ENCODE measurements around the gene GYS1. TPM values are rescaled to one million over a fixed set of nuclear protein-coding genes. Genes with fewer than 3 reads are reported as not detected.

The GYS1 gene
- polyA plus RNA-seq, 1 donor from 2014 or later = 12.9 TPM

DNA sequence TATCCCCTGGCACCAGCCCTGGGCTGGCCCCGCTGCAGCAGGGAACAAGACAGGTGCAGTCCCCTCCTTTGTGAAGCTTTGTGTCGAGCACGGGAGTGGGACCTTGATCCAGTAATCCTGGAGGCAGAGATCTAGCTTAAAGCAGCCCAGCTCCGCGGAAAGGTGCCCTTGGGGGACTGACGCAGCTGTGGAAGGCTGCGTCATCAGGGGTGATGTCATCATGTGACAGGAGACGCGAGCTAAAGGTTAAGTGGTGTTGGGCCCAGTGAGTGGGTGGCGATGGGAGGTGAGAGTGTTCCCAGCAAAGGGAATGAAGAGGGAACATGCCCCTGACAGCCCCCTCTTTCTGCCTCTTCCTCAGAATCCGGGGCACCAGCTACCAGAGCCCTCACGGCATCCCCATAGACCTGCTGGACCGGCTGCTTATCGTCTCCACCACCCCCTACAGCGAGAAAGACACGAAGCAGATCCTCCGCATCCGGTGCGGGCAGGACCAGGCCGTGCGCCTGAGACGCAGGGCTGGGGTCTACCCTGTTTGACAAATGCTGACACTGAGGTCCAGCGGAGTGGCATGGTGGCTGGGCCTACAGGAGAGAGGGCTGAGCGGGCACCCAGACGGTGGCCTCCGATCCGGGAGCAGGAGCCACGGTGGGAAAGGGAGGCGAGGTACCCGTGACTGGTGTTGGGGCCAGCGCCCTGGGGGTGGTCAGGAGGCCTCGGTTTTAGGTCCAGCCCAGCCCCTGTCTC is 21.2 kb upstream of the GYS1 start:
- H3K27me3 ChIP-seq (ENCODE audit: insufficient read depth, low read depth, low read length) = peaks cover 13% of the 10 kb centered on the region
- H3K9me3 ChIP-seq (ENCODE audit: low read length) = no peaks in the 10 kb centered on the region
- H2AFZ ChIP-seq (ENCODE audit: low read depth, low read length) = no peak overlapping the region
- H3K27ac ChIP-seq (ENCODE audit: low read length) = no peak overlapping the region
- no peak overlapping the region for H3K4me2 ChIP-seq (ENCODE audit: low read length)
- H3K9ac ChIP-seq (ENCODE audit: low read length) = no peak overlapping the region
- no peaks in the 10 kb centered on the region for H3K9me2 ChIP-seq (ENCODE audit: insufficient read depth, low read length)
- no peaks in the 10 kb centered on the region for H4K20me1 ChIP-seq (ENCODE audit: insufficient read depth)
- no peaks in the 10 kb centered on the region for H3K79me2 ChIP-seq (replicated peaks; ENCODE audit: insufficient read depth, low read length)
- no peaks in the 10 kb centered on the region for H3K36me3 ChIP-seq (ENCODE audit: insufficient read depth, low read length)
- H3K4me3 ChIP-seq (ENCODE audit: low read length) = no peak overlapping the region
- TF ChIP-seq EP300 (conservative IDR thresholded peaks at IDR 0.05; ENCODE audit: poor library complexity, severe bottlenecking) (no peak), RAD21 (conservative IDR thresholded peaks at IDR 0.05) (no peak), MXI1 (conservative IDR thresholded peaks at IDR 0.05; ENCODE audit: poor library complexity, severe bottlenecking) (no peak), POLR2AphosphoS5 (IDR thresholded peaks at IDR 0.05) (no peak), EZH2 (IDR thresholded peaks at IDR 0.05; ENCODE audit: borderline replicate concordance, insufficient read depth, low read length, poor library complexity, severe bottlenecking) (no peak), SMC3 (conservative IDR thresholded peaks at IDR 0.05; ENCODE audit: poor library complexity) (no peak), TAF1 (IDR thresholded peaks at IDR 0.05; ENCODE audit: low read depth) (no peak)
- TF ChIP-seq, protein P1, sequence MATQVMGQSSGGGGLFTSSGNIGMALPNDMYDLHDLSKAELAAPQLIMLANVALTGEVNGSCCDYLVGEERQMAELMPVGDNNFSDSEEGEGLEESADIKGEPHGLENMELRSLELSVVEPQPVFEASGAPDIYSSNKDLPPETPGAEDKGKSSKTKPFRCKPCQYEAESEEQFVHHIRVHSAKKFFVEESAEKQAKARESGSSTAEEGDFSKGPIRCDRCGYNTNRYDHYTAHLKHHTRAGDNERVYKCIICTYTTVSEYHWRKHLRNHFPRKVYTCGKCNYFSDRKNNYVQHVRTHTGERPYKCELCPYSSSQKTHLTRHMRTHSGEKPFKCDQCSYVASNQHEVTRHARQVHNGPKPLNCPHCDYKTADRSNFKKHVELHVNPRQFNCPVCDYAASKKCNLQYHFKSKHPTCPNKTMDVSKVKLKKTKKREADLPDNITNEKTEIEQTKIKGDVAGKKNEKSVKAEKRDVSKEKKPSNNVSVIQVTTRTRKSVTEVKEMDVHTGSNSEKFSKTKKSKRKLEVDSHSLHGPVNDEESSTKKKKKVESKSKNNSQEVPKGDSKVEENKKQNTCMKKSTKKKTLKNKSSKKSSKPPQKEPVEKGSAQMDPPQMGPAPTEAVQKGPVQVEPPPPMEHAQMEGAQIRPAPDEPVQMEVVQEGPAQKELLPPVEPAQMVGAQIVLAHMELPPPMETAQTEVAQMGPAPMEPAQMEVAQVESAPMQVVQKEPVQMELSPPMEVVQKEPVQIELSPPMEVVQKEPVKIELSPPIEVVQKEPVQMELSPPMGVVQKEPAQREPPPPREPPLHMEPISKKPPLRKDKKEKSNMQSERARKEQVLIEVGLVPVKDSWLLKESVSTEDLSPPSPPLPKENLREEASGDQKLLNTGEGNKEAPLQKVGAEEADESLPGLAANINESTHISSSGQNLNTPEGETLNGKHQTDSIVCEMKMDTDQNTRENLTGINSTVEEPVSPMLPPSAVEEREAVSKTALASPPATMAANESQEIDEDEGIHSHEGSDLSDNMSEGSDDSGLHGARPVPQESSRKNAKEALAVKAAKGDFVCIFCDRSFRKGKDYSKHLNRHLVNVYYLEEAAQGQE (IDR thresholded peaks at IDR 0.05; ENCODE audit: borderline replicate concordance) = no peak
- TF ChIP-seq, protein P2, sequence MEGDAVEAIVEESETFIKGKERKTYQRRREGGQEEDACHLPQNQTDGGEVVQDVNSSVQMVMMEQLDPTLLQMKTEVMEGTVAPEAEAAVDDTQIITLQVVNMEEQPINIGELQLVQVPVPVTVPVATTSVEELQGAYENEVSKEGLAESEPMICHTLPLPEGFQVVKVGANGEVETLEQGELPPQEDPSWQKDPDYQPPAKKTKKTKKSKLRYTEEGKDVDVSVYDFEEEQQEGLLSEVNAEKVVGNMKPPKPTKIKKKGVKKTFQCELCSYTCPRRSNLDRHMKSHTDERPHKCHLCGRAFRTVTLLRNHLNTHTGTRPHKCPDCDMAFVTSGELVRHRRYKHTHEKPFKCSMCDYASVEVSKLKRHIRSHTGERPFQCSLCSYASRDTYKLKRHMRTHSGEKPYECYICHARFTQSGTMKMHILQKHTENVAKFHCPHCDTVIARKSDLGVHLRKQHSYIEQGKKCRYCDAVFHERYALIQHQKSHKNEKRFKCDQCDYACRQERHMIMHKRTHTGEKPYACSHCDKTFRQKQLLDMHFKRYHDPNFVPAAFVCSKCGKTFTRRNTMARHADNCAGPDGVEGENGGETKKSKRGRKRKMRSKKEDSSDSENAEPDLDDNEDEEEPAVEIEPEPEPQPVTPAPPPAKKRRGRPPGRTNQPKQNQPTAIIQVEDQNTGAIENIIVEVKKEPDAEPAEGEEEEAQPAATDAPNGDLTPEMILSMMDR (IDR thresholded peaks at IDR 0.05; ENCODE audit: poor library complexity, severe bottlenecking) = no peak
- H3F3A ChIP-seq (ENCODE audit: insufficient read depth, low read length, poor library complexity, severe bottlenecking) = no peaks in the 10 kb centered on the region

DNA sequence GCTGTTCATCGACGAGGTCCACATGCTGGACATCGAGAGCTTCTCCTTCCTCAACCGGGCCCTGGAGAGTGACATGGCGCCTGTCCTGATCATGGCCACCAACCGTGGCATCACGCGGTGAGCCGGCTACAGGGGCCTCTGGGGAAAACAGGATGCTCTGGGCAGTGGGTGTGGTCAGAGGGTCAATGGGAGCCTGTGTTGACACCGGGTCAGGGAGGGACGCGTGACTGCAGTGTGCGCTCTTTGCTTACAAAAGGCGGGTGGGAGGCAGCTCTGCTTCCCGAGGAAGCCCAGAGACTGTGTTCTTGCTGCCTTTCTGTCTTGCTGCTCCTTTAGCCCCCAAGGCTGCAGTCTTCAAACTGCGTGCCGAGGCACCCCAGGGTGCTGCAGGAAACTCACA is 18.1 kb upstream of the GYS1 start:
- Histone ChIP-seq H2AFZ (ENCODE audit: low read depth, low read length) (no peak overlapping the region), H3K9ac (ENCODE audit: low read length) (no peak overlapping the region), H3K4me2 (ENCODE audit: low read length) (no peak overlapping the region), H3K9me3 (ENCODE audit: low read length) (no peaks in the 10 kb centered on the region), H3F3A (ENCODE audit: insufficient read depth, low read length, poor library complexity, severe bottlenecking) (no peaks in the 10 kb centered on the region), H3K4me3 (ENCODE audit: low read length) (no peak overlapping the region), H3K27ac (ENCODE audit: low read length) (no peak overlapping the region), H3K27me3 (ENCODE audit: insufficient read depth, low read depth, low read length) (no peaks in the 10 kb centered on the region), H3K79me2 (replicated peaks; ENCODE audit: insufficient read depth, low read length) (no peaks in the 10 kb centered on the region), H4K20me1 (ENCODE audit: insufficient read depth) (no peaks in the 10 kb centered on the region), H3K9me2 (ENCODE audit: insufficient read depth, low read length) (no peaks in the 10 kb centered on the region), H3K36me3 (ENCODE audit: insufficient read depth, low read length) (no peaks in the 10 kb centered on the region)
- TF ChIP-seq EZH2 (IDR thresholded peaks at IDR 0.05; ENCODE audit: borderline replicate concordance, insufficient read depth, low read length, poor library complexity, severe bottlenecking) = no peak
- TF ChIP-seq RAD21 (conservative IDR thresholded peaks at IDR 0.05) = no peak
- TF ChIP-seq POLR2AphosphoS5 (IDR thresholded peaks at IDR 0.05) = no peak
- no peak for TF ChIP-seq MXI1 (conservative IDR thresholded peaks at IDR 0.05; ENCODE audit: poor library complexity, severe bottlenecking)
- TF ChIP-seq, protein P2 (IDR thresholded peaks at IDR 0.05; ENCODE audit: poor library complexity, severe bottlenecking) = no peak
- no peak for TF ChIP-seq SMC3 (conservative IDR thresholded peaks at IDR 0.05; ENCODE audit: poor library complexity)
- TF ChIP-seq, protein P1 (IDR thresholded peaks at IDR 0.05; ENCODE audit: borderline replicate concordance) = no peak
- no peak for TF ChIP-seq TAF1 (IDR thresholded peaks at IDR 0.05; ENCODE audit: low read depth)
- no peak for TF ChIP-seq EP300 (conservative IDR thresholded peaks at IDR 0.05; ENCODE audit: poor library complexity, severe bottlenecking)
